Hematopoietic multipotent progenitor cell treated with erythropoietin and hydrocortisone succinate and interleukin-3 and kit ligand, for 15 days (in vitro differentiated cells): ENCODE measurements around the gene SLC25A33.

Experiments used
- DNase-seq: peaks from one replicate; pipeline ENCODE4 v3.0.0-alpha.2; 2015; ENCODE audit warnings: low spot score

The SLC25A33 gene

GRCh38 chr1:9589144-9589718 is 50.0 kb downstream of the SLC25A33 start:
- peak; percentile 26 for DNase-seq

DNA sequence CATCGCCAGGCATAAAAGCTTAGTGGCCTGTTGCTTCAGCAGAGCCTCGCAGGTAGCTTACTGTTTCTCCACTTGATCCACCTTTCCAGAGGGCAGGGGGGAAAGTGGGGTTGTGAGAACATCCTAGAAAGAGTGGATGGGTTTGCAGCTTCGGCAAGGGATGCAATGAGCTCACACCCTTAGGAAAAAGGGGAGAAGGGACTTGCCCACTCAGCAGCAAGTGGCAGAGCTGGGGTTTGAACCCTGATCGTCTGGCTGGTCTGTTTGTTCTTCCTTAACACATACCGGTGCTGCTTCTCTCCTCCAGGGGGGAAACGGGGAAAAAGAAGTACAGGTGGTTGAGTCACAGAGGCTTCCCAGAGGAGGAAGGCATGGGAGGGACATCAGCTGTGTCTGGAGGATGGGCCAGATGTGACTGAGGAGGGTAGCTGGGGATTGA is 50.5 kb downstream of the SLC25A33 start:
- no peak for DNase-seq

DNA sequence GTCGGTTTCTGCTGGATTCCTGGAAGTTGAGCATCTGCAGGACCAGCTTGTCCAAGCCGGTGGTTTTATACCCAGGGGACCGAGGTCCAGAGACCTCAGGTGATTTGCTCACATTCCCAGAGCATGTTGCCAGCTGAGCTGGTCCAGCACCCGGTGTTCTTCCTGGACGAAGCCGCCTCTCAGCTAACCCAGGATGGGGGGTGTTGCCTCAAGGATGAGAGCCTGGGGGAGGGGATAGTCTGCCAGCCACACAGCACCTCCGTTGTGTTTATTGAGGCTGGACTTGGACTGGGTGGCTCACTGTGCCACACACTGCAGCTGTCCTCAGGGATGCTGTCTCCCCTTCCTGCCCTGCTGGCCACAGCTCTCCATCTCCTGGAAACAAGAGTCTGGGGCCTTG is 50.9 kb downstream of the SLC25A33 start:
- DNase-seq = no peak

- DNase-seq = no peak
Measured at GRCh38 chr1:9590945-9591668, 51.8 kb downstream of the SLC25A33 start.

DNA sequence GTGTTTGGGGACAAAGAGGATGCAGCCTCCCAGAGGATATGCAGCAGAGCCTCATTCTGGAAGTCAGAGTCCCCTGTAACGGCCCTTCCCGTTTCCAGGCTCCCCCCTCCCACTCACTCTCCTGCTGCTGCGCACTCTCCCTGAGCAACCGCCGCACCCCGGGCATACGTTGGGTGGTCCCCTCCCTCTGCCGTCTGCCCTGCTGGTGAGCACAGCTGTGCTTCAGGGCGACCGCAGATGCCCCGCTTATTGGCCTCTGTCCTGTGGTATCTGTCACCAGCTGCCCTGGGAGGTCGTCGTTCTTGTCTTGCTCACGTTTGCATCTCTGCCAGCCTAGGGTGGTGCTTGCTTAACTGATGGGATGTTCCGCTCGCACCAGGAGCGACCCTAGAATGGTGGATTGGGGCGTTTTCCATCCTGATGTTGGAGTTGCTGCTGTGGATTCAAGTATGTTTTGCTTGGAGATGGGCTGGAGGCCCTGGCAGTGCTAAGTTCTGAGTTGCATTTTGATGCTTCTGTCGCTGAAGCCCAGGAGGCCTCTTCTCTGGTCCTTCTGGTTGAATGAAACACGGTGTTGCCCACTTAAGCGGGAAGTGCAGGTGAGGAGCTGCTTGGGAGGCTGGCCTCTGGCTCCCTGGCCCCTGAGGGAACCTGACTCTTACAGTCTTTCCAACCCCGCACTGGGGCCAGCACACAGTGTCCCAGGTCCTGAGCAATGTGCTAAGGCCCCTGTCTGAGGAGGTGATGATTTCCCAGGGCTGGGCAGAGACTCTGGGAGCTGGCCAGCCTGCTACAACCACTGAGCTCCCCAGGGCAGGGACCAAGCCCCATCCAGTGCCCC is 52.6 kb downstream of the SLC25A33 start:
- no peak for DNase-seq

DNA sequence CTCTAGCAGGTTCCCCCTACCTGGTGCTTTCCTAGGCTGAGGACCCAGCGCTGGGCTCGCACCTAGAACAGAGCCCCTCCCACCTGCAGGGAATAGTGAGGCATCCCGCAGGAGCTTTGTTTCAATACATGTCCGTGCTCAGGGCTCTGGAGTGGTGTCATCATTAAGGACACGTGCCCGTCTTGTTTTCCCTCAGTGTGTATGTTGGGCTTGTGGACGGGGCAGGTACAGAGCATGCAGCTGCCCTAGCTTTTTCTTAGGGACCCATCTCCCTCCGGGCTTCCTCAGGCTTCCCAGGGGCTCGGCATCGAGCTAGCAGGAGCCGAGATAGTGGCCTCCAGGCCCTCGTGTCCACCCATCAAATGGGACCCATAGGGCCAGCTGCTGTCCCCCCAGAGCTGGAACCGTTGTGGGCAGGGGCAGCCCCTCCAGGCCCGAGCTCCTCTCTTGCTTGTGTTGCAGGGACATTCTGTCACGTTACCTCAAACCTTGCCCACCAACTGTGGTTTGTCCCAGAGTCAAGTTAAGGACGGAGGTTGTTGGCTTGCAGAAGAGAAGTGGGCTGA is 53.3 kb downstream of the SLC25A33 start:
- no peak for DNase-seq

GRCh38 chr1:9593147-9593491 is 53.9 kb downstream of the SLC25A33 start:
- no peak for DNase-seq

DNA sequence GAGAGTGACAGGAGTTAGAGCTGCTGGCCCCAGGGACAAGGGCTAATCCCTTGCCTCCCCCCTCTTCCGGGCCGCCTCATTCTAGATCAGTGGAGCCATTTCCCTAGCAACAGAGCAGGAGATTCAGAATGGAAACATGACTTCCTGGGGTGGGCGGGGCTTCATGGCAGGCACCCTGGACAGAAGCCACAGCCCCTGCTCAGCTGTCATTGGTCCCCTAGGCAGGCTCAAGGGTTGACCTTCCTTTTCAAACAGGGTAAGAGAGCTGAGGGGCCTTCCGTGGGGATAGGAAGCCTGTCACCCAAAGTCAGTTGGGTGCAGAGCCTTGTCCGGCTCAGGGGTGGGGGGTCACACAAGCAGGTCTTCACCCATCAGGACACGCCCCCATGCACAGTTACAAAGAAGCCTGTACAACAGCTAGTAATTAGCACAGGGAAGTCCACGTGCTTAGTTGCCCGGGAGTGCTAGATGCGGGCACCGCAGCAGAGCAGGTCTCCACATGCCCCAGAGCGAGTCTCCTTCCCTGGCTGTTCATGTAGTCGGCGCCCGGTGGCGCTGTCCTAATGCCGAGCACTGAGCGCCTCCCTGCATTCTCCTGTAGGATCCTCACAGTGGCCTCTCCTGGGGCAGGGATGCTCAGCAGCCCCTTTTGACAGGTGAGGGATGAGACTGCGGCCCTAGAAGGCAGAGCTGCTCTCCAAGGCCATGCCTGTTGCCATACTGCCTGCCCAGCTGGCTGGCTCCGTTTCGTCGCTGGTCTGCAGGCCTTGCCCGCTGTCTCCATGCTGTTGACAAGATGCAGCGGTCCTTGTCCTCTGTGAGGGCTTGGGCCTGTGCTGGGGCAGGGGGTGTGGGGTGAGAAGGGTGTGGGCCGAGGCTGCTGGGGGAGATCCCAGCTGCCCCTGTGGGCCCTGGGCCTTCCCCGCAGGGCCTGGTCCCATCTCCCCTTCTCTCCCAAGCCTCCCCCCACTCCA is 54.5 kb downstream of the SLC25A33 start:
- no peak for DNase-seq

DNA sequence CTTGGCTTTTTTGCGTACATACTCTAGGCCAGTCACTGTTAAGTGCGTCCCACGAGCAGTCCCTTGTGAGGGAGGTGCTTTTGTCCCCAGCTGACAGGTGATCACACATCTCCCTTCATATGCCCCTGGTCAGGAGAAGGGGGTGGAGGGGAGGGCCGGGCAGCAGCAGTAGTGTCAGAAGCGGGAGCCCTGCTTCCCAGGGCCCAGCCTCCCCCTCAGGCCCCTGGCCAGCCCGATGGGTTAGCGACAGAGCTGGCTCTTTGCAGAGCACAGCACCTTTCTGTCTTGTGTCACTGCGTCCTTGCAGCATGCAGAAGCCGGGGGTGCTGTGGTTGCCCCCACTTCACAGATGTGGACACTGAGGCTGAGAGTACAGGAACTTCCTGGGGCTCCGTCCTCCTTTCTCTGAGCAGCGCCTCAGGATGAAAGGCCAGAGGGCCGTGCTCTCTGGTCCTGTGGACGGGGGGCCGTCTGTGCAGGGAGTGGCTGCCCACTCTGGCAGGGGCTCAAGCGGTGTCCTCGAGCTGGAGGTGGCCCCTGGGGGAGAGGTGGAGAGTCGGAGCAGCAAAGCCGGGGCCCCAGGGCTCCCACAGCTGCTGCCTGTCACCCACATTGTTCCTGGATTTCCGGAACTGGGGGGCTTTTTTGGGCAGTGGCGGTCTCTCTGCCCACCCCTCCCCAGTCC is 55.3 kb downstream of the SLC25A33 start:
- DNase-seq = no peak

- DNase-seq = no peak
Measured at GRCh38 chr1:9595156-9595967, 56.1 kb downstream of the SLC25A33 start.

DNA sequence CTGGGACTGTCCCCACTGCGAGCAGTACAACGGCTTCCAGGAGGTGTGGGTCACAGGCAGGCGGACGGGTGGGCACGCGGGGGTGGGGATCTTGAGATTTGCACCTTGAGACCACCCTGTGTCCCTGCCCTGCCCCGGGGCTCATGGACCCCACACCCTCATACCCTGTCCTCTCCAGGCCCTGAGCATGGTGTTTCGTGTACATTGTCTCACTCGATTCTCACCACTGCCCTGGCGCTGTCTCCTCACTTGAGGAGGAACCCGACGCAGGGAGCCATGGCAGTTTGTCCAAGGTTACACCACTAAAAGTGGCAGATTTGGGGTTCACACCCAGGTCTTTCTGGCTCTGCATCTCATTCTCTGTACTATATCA is 56.7 kb downstream of the SLC25A33 start:
- DNase-seq = no peak

- DNase-seq = no peak
Measured at GRCh38 chr1:9596415-9597123, 57.3 kb downstream of the SLC25A33 start.

- no peak for DNase-seq
Measured at GRCh38 chr1:9597361-9598315, 58.4 kb downstream of the SLC25A33 start.

DNA sequence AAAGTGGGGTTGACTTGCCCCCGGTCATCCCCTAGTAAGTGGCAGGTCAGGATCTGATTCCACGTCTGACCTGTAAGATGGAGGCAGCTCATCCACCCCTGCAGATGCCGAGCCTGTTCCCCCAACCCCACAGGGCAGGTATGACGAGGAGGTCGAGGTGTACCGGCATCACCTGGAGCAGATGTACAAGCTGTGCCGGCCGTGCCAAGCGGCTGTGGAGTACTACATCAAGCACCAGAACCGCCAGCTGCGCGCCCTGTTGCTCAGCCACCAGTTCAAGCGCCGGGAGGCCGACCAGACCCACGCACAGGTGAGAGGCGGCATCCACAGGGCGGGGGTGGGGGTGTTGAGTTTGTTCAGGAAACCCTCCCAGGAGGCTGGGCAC is 59.0 kb downstream of the SLC25A33 start:
- DNase-seq = no peak

DNA sequence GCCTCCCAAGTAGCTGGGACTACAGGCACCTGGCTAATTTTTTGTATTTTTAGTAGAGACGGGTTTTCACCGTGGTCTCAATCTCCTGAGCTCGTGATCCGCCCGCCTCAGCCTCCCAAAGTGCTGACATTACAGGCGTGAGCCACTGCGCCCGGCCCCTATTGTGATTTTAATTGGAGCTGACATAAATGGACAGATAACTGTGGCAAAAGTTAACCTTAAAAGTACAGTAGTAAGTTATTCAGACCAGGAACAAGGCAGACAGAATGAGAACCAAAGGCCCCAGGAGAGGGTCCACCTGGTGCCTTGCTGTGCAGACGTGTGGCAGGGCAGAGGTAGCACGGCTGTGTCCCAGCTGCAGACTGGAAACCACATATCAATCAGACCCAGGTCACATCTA is 60.5 kb downstream of the SLC25A33 start:
- no peak for DNase-seq

DNA sequence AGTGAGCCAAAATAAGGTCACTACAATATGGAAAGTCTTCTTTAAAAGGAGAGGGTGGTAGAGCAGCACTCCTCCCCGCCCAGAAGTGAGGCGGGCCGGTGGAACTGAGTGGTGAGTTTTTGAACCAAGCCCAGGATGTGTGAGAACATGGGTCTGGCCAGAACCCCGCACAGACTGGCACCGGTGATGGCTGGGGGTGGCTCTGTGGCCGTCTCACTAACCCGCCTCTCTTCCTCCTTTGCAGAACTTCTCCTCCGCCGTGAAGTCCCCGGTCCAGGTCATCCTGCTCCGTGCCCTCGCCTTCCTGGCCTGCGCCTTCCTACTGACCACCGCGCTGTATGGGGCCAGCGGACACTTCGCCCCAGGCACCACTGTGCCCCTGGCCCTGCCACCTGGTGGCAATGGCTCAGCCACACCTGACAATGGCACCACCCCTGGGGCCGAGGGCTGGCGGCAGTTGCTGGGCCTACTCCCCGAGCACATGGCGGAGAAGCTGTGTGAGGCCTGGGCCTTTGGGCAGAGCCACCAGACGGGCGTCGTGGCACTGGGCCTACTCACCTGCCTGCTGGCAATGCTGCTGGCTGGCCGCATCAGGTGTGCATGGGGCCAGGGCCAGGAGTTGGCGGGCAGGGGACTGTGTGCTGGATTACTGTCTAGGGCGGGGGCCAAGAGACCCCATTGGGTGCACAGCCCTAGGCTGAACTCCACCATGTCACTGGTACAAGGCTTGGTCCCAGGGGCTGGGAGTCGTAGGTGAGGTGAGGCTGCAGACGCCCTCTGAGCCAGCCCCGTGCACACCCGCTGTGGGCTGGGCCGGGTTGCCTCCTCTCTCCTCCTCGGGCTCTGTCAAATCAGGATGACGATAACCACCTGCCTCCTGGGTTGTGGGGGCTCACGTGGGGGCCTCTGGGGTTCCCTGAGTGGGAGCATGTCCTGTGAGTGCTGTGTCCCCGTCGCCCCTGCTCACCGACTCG is 61.9 kb downstream of the SLC25A33 start:
- DNase-seq = no peak
